Measurements from ENCODE around the gene DYNLT2.

DNA sequence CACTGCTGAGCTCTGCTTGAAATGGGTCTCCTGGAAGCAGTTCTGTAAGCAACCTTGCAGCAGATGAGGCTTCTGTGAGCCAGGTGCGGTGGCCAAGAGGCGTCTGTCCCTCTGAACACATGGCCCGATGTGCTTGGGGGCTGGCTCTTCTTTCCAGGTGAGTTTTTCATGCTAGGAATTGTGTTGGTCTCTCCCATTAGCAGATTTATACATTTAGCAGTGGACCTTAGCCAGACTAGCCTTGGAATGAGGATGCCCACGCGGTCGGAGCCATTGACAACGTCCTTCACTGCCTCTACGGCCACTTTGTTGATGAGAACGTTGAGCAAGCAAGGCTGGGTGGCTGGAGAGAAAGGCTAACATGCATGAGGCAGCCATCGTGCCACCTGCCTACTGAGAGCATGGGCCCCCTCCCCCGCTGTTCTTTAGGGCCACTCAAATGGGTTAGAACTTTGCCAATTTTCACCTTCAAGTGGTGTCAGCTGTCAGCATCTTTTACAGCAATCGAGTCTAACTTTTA, 33.5 kb upstream of the DYNLT2 start:
- TF ChIP-seq, protein P1, sequence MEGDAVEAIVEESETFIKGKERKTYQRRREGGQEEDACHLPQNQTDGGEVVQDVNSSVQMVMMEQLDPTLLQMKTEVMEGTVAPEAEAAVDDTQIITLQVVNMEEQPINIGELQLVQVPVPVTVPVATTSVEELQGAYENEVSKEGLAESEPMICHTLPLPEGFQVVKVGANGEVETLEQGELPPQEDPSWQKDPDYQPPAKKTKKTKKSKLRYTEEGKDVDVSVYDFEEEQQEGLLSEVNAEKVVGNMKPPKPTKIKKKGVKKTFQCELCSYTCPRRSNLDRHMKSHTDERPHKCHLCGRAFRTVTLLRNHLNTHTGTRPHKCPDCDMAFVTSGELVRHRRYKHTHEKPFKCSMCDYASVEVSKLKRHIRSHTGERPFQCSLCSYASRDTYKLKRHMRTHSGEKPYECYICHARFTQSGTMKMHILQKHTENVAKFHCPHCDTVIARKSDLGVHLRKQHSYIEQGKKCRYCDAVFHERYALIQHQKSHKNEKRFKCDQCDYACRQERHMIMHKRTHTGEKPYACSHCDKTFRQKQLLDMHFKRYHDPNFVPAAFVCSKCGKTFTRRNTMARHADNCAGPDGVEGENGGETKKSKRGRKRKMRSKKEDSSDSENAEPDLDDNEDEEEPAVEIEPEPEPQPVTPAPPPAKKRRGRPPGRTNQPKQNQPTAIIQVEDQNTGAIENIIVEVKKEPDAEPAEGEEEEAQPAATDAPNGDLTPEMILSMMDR (IDR thresholded peaks at IDR 0.05) = no peak
- no peak for TF ChIP-seq POLR2A (IDR thresholded peaks at IDR 0.05)

All from testis (tissue), 2 donors.